SK-N-SH treated with all-trans-retinoic acid at 6 μM for 48 hours (cell line): ENCODE measurements around the gene ARFIP1.
"Not testable (repeated sequence)": the region's sequence is repeated elsewhere in the genome, so short reads cannot be mapped to it uniquely, and the experiment has no call there.

Source experiments
- ATAC-seq: fragments of 200-7000 bp; cut with Tn5 transposase; 3 replicates; pipeline ENCODE4 v1.9.1; 2020; ENCODE audit warnings: mild to moderate bottlenecking, moderate library complexity
- BACH2 ChIP-seq: fragments of 250-450 bp; sonication (Bioruptor Pico); IDR thresholded peaks from 2 replicates; pipeline ENCODE4 v1.9.0; 2021; ENCODE audit warnings: mild to moderate bottlenecking, borderline replicate concordance
- CSDC2 ChIP-seq: fragments of 250-450 bp; sonication (Bioruptor Pico); IDR thresholded peaks from 2 replicates; pipeline ENCODE4 v1.5.0; 2020; ENCODE audit warnings: mild to moderate bottlenecking, moderate library complexity
- GLIS3 ChIP-seq: fragments of 250-450 bp; sonication (Bioruptor Pico); IDR thresholded peaks from 2 replicates; pipeline ENCODE4 v1.5.0; 2020; ENCODE audit warnings: mild to moderate bottlenecking, moderate library complexity
- ISL1 ChIP-seq: fragments of 250-450 bp; sonication (Bioruptor Pico); IDR thresholded peaks from 2 replicates; pipeline ENCODE4 v2.1.2; 2022; ENCODE audit warnings: mild to moderate bottlenecking, moderate library complexity
- OSR1 ChIP-seq: fragments of 250-450 bp; sonication (Bioruptor Pico); IDR thresholded peaks from 2 replicates; pipeline ENCODE4 v1.8.0; 2022; ENCODE audit warnings: moderate library complexity, mild to moderate bottlenecking, inconsistent platforms
- RARB ChIP-seq: fragments of 250-450 bp; sonication (Bioruptor Pico); IDR thresholded peaks from 2 replicates; pipeline ENCODE4 v1.8.0; 2021; ENCODE audit warnings: mild to moderate bottlenecking, moderate library complexity
- SNAI2 ChIP-seq: fragments of 250-450 bp; sonication (Bioruptor Pico); IDR thresholded peaks from 2 replicates; pipeline ENCODE4 v1.5.0; 2020; ENCODE audit warnings: mild to moderate bottlenecking, moderate library complexity
- TOX ChIP-seq: fragments of 250-450 bp; sonication (Bioruptor Pico); IDR thresholded peaks from 2 replicates; pipeline ENCODE4 v1.8.0; 2021; ENCODE audit warnings: mild to moderate bottlenecking, moderate library complexity, borderline replicate concordance
- ZC3H10 ChIP-seq: fragments of 250-450 bp; sonication (Bioruptor Pico); IDR thresholded peaks from 2 replicates; pipeline ENCODE4 v1.5.1; 2021; ENCODE audit warnings: mild to moderate bottlenecking, moderate library complexity
- ZFP3 ChIP-seq: fragments of 250-450 bp; sonication (Bioruptor Pico); IDR thresholded peaks from 2 replicates; pipeline ENCODE4 v1.5.0; 2020; ENCODE audit warnings: mild to moderate bottlenecking, moderate library complexity
- ZFP30 ChIP-seq: fragments of 450-650 bp; formaldehyde crosslinking; IDR thresholded peaks from 2 replicates; pipeline ENCODE4 v1.5.0; 2022; ENCODE audit warnings: mild to moderate bottlenecking, moderate library complexity
- ZNF565 ChIP-seq: fragments of 450-650 bp; formaldehyde crosslinking; conservative IDR thresholded peaks from 2 replicates; pipeline ENCODE4 v1.5.0; 2020; ENCODE audit warnings: low read depth, mild to moderate bottlenecking, moderate library complexity
- ZNF70 ChIP-seq: fragments of 450-650 bp; formaldehyde crosslinking; IDR thresholded peaks from 2 replicates; pipeline ENCODE4 v1.5.0; 2020; ENCODE audit warnings: mild to moderate bottlenecking, moderate library complexity
- ZNF8 ChIP-seq: fragments of 450-650 bp; formaldehyde crosslinking; IDR thresholded peaks from 2 replicates; pipeline ENCODE4 v1.5.0; 2020; ENCODE audit warnings: mild to moderate bottlenecking, moderate library complexity
- TF ChIP-seq, protein P1 (sequence below): fragments of 250-450 bp; sonication (Bioruptor Pico); IDR thresholded peaks from 2 replicates; pipeline ENCODE4 v1.5.0; 2020; ENCODE audit warnings: mild to moderate bottlenecking, moderate library complexity
- TF ChIP-seq, protein P2 (sequence below): fragments of 250-450 bp; sonication (Bioruptor Pico); IDR thresholded peaks from 2 replicates; pipeline ENCODE4 v1.8.0; 2021; ENCODE audit warnings: low read depth, mild to moderate bottlenecking, moderate library complexity, borderline replicate concordance
- TF ChIP-seq, protein P3 (sequence below): fragments of 250-450 bp; sonication (Bioruptor Pico); IDR thresholded peaks from 2 replicates; pipeline ENCODE4 v1.8.0; 2020; ENCODE audit warnings: mild to moderate bottlenecking, moderate library complexity, borderline replicate concordance
- TF ChIP-seq, protein P4 (sequence below): fragments of 250-450 bp; sonication (Bioruptor Pico); IDR thresholded peaks from 2 replicates; pipeline ENCODE4 v1.5.1; 2020; ENCODE audit warnings: low read depth, mild to moderate bottlenecking, moderate library complexity
- TF ChIP-seq, protein P5 (sequence below): fragments of 250-450 bp; sonication (Bioruptor Pico); IDR thresholded peaks from 2 replicates; pipeline ENCODE4 v1.5.1; 2021; ENCODE audit warnings: mild to moderate bottlenecking, moderate library complexity

The ARFIP1 gene

DNA sequence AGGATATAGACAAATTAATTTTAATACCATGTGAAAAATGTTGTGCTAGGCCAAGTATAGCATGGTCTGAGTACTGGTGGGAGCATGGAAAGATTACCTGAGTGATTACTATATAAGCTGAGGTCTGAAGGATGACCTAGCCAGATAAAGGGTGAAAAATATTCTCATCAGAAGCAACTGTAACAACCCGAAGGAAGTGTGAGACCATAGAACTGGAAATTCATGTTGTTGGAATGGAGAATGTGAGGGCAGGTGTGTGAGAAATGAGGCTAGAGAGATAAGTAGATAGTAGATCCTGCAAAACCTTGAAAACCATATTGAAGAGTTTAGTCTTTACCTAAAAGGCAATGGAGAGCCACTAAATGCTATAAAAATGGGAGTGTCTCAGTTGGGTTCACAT lies 71.5 kb downstream of the ARFIP1 start (continued):
- TF ChIP-seq, protein P1, sequence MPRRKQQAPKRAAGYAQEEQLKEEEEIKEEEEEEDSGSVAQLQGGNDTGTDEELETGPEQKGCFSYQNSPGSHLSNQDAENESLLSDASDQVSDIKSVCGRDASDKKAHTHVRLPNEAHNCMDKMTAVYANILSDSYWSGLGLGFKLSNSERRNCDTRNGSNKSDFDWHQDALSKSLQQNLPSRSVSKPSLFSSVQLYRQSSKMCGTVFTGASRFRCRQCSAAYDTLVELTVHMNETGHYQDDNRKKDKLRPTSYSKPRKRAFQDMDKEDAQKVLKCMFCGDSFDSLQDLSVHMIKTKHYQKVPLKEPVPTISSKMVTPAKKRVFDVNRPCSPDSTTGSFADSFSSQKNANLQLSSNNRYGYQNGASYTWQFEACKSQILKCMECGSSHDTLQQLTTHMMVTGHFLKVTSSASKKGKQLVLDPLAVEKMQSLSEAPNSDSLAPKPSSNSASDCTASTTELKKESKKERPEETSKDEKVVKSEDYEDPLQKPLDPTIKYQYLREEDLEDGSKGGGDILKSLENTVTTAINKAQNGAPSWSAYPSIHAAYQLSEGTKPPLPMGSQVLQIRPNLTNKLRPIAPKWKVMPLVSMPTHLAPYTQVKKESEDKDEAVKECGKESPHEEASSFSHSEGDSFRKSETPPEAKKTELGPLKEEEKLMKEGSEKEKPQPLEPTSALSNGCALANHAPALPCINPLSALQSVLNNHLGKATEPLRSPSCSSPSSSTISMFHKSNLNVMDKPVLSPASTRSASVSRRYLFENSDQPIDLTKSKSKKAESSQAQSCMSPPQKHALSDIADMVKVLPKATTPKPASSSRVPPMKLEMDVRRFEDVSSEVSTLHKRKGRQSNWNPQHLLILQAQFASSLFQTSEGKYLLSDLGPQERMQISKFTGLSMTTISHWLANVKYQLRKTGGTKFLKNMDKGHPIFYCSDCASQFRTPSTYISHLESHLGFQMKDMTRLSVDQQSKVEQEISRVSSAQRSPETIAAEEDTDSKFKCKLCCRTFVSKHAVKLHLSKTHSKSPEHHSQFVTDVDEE, result no peak
- no peak for TF ChIP-seq TOX (CRISPR knock-in tag)
- no peak for TF ChIP-seq GLIS3
- TF ChIP-seq BACH2 (CRISPR knock-in tag), result no peak
- no peak for TF ChIP-seq ZNF565 (CRISPR knock-in tag)
- TF ChIP-seq ZC3H10, result no peak
- TF ChIP-seq, all 23 proteins: peak for 0

DNA sequence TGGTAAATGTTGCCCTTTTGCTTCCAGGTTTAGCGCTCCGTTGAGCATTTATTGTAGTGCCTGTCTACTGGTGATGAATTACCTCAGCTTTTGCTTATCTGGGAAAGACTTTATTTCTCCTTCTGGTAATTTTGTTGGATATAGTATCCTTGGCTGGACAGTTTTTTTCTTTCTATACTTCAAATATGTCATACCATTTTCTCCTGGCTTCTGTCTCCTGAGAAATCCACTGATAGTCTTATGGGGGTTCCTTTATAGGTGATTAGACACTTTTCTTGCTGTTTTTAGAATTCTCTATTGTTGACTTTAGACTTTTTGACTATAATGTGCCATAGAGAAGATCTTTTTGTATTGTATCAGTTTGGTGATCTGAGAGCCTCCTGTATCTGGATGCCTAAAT lies 73.5 kb downstream of the ARFIP1 start:
- ATAC-seq, result no peak
- TF ChIP-seq CSDC2 (no peak), SNAI2 (CRISPR knock-in tag) (no peak), OSR1 (CRISPR knock-in tag) (no peak), TOX (CRISPR knock-in tag) (no peak), RARB (CRISPR knock-in tag) (no peak), ZNF8 (CRISPR knock-in tag) (no peak), ZFP30 (no peak), ZFP3 (CRISPR knock-in tag) (no peak), ZNF70 (CRISPR knock-in tag) (no peak), ISL1 (CRISPR knock-in tag) (no peak), ZNF565 (CRISPR knock-in tag) (no peak), ZC3H10 (no peak)
- TF ChIP-seq, protein P2, sequence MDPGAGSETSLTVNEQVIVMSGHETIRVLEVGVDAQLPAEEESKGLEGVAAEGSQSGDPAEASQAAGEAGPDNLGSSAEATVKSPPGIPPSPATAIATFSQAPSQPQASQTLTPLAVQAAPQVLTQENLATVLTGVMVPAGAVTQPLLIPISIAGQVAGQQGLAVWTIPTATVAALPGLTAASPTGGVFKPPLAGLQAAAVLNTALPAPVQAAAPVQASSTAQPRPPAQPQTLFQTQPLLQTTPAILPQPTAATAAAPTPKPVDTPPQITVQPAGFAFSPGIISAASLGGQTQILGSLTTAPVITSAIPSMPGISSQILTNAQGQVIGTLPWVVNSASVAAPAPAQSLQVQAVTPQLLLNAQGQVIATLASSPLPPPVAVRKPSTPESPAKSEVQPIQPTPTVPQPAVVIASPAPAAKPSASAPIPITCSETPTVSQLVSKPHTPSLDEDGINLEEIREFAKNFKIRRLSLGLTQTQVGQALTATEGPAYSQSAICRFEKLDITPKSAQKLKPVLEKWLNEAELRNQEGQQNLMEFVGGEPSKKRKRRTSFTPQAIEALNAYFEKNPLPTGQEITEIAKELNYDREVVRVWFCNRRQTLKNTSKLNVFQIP (CRISPR knock-in tag), result no peak
- TF ChIP-seq, protein P3, sequence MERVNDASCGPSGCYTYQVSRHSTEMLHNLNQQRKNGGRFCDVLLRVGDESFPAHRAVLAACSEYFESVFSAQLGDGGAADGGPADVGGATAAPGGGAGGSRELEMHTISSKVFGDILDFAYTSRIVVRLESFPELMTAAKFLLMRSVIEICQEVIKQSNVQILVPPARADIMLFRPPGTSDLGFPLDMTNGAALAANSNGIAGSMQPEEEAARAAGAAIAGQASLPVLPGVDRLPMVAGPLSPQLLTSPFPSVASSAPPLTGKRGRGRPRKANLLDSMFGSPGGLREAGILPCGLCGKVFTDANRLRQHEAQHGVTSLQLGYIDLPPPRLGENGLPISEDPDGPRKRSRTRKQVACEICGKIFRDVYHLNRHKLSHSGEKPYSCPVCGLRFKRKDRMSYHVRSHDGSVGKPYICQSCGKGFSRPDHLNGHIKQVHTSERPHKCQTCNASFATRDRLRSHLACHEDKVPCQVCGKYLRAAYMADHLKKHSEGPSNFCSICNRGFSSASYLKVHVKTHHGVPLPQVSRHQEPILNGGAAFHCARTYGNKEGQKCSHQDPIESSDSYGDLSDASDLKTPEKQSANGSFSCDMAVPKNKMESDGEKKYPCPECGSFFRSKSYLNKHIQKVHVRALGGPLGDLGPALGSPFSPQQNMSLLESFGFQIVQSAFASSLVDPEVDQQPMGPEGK (CRISPR knock-in tag), result no peak
- TF ChIP-seq, protein P1, result no peak
- TF ChIP-seq, protein P4, sequence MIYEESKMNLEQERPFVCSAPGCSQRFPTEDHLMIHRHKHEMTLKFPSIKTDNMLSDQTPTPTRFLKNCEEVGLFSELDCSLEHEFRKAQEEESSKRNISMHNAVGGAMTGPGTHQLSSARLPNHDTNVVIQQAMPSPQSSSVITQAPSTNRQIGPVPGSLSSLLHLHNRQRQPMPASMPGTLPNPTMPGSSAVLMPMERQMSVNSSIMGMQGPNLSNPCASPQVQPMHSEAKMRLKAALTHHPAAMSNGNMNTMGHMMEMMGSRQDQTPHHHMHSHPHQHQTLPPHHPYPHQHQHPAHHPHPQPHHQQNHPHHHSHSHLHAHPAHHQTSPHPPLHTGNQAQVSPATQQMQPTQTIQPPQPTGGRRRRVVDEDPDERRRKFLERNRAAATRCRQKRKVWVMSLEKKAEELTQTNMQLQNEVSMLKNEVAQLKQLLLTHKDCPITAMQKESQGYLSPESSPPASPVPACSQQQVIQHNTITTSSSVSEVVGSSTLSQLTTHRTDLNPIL (CRISPR knock-in tag), result no peak
- TF ChIP-seq, protein P5, sequence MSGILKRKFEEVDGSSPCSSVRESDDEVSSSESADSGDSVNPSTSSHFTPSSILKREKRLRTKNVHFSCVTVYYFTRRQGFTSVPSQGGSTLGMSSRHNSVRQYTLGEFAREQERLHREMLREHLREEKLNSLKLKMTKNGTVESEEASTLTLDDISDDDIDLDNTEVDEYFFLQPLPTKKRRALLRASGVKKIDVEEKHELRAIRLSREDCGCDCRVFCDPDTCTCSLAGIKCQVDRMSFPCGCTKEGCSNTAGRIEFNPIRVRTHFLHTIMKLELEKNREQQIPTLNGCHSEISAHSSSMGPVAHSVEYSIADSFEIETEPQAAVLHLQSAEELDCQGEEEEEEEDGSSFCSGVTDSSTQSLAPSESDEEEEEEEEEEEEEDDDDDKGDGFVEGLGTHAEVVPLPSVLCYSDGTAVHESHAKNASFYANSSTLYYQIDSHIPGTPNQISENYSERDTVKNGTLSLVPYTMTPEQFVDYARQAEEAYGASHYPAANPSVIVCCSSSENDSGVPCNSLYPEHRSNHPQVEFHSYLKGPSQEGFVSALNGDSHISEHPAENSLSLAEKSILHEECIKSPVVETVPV (CRISPR knock-in tag), result no peak

DNA sequence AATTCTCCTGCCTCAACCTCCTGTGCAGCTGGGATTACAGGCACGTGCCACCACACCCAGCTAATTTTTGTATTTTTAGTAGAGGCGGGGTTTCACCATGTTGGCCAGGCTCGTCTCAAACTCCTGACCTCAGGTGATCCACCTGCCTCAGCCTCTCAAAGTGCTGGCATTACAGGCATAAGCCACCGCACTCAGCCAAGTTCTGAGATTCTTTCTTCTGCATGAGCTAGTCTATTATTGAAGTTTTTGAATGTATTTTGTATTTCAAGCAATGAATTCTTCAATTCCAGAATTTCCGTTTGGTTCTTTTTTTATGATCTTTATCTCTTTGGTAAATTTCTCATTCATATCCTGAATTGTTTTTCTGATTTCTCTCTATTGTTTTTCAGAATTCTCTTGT lies 74.3 kb downstream of the ARFIP1 start:
- ATAC-seq, result not testable (repeated sequence)
